HG03060 (cell line): Measurements from ENCODE around the gene ITGB1.
"Not testable (repeated sequence)": the region's sequence is repeated elsewhere in the genome, so short reads cannot be mapped to it uniquely, and the experiment has no call there.

ENCODE experiments used
- ATAC-seq: cut with Tn5 transposase; IDR thresholded peaks from one replicate; pipeline ENCODE4 v1.9.1; 2021; ENCODE audit warnings: low read depth, moderate number of reproducible peaks; ENCODE audit not compliant: unreplicated experiment

Gene ITGB1

DNA sequence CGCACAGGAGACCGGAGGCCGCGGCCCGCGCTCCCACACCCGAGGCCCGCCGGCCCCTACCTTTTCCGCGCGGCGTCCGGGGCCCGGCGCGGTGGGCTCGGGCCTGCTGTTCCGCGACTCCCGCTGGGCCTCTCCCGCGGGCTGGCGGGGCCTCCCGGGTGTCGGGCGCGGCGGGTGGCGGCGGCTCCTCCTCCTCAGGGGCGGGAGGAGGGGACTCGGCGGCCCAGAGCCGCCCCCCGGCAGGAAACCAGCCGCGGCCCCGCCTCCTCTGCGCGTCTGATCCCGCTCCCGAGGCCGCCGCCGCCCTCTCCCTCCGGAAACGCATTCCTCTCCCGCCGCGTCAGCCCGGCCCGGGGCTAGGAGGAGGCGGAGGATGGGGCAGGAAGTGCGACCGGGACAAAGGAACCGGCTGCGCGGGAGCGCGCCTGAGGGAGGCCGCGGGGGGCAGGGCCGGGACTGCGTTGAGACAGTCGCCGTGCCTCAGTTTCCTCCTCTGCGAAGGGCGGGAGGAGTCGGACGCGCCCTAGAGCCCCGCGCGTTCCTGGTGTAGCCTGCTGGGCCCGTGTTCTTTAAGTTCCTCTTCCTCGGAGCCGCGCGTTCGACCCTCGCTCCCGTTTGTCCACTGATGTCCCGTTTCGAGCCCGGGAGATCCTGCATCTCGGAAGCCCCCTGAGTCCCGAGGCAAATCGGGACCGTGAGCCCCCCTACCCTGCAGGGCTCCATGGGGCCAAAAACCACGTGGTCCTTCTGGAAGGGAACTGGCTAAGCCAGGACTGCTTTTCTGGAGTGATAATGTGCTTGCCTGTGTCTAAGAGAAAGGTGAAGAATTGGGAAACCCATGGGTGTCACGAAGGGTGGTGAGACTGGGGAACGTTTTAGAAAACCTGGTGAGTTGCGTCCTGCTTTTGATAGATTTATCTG is at the start of gene ITGB1:
Gene ITGB1 (minus strand): TSS at position 146 of the 921 bp plus-strand sequence. CDS start 22,672 bp downstream, outside the sequence.
- ATAC-seq: no peak

DNA sequence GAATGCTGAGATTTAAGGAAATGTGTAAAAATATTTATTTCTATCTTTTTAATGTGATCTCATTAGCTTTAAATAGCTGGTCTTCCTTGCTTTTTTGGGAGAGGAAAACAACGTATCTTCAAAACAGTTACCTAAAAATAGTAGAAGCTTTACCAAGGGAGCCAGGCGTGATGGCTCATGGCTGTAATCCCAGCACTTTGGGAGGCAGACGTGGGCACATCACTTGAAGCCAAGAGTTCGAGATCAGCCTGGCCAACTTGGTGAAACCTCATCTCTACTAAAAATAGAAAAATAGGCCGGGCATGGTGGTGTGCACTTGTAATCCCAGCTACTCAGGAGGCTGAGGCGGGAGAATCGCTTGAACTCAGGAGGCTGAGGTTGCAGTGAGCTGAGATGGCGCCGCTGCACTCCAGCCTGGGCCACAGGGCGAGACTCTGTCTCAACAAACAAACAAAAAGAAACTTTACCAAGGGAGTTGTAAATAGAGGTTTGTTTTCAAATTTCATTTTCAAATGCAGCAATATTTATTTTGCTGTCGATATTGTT is 48.4 kb upstream of the ITGB1 start:
- ATAC-seq: no peak

DNA sequence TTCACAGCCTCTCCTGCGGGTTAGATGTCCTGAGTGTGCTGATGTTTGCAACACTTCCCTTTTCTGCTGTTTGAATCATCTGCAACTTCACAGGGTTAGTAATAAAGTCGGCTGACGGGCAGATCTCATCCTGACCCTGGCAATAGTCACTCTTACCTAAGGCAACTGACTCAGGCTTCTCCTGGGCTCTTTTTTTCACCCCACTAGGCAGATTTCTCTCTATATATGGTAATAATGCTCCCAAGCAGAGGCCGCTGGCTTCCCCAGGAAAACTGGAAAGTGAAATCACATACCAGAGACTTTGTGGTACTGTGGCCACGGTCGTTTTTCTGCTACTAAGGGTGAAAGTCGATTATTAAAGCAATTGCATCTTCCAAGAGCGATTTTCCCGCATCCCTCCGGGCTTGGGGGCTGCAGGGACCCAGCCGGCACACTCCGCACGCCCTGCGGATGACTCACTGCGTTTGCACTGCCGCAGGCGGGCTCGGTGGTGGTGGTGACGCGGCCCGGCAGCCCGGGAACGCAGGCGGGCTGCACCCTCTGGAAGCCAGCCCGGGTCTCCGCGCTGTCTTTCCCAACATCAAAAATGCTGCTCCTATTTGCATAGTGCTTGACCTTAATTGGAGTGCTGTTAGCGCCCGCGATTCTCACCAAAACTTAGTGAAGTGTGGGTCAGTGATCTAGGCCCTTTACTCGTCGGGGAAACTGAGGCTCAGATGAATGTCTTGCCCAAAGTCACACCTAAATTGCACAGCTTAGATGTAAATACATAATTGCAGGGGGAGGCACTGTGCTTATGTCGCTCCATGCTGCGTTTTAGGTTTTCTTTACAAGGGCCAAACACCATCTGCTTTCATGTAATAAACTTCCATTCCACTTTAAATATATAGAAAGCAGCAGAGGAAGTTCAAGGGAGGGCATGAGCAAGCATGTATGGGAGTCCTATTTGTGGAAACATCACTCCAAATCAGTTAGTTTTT is 47.6 kb upstream of the ITGB1 start:
- ATAC-seq: no peak

DNA sequence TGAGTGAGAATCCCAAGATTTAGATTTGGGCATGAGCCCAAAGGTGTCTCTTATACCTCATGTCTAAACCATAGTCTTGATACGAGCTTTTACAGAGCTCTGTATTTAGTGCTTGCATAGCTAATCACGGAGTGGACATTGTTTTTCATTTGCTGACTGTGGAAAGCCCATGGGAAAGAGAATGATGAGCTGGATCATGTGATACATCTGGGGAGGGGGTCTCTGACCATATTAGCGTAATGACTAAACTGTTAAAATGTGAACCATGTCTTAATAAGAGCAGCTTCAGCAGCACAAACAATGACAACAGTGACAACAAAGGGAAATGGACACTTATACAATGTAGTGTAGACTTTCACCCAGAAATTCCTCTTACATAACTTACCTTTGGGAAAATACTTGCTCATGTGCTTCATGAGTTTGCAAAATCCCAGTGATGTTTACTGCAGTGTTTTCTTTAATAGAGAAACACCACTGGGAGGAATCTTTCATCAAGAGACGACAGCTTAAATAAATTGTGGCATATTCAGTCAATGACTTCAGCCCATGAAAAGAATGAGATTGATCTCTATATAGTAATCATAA is 44.0 kb upstream of the ITGB1 start:
- no peak for ATAC-seq

DNA sequence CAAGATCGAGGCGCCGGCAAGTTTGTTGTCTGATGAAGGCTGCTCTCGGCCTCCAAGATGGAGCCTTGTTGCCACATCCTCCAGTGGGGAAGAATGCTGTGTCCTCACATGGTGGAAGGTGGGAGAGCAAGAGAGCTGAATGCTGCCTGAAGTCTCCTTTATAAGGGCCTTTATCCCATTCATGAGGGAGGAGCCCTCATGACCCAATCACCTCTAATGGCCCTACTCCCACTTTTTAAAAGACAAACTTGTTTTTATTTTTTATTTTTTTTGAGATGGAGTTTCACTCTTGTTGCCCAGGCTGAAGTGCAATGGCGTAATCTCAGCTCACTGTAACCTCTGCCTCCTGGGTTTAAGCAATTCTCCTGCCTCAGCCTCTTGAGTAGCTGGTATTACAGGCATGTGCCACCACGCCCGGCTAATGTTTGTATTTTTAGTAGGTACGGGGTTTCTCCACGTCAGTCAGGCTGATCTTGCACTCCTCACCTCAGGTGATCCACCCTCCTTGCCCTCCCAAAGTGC is 40.1 kb upstream of the ITGB1 start:
- not testable (repeated sequence) for ATAC-seq

DNA sequence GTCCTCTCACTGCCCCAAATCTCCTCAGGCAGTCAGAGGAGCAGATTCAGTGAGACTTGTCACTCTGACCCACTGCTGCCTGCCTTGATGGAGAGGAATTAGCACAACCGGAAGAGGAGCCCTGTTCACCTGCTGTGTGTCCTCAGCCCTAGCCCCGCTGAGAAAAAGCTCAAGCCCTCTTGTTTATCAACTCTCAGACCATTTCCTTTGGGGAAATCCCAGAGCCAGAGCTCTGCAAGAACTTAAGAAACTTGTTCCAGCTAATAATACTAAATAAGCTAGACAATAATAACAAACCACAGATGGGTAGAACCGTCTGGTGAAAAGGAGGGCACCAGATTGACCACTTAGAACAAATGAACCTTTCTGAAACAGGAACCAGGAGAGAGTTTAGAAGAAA is 37.7 kb upstream of the ITGB1 start:
- ATAC-seq: no peak

DNA sequence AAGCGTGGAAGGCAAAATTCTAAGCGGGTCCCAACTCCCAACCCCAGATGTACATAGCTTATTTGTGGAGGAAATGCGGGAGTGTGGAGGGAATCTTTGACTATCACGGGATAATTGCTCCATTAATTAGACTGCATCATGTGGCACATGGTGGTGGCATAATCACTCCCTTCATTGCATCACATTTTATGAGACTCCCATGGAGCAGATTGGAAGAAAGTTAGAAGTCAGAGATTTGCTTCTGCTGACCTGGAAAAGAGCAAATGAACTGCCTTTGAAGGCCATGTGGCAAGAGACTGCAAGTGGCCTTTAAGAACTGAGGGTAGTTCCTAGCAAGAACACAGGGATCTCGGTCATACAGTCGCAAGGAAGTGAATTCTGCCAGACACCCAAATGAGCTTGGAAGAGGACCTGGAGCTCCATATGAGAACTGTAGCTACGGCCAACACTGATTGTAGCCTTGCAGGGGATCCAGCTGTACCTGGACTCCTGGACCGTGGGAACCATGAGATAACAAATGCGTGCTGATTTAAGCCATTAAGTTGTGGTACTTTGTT is 37.1 kb upstream of the ITGB1 start:
- ATAC-seq: no peak

DNA sequence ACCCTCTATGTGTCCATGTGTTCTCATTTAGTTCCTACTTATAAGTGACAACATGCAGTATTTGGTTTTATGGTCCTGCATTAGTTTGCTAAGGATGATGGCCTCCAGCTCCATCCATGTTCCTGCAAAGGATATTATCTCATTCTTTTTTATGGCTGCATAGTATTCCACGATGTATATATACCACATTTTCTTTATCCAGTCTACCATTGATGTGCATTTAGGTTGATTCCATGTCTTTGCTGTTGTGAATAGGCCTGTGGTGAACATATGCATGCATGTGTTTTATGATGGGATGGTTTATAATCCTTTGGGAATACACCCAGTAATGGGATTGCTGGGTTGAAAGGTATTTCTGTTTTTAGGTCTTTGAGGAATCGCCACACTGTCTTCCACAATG is 36.6 kb upstream of the ITGB1 start:
- not testable (repeated sequence) for ATAC-seq

DNA sequence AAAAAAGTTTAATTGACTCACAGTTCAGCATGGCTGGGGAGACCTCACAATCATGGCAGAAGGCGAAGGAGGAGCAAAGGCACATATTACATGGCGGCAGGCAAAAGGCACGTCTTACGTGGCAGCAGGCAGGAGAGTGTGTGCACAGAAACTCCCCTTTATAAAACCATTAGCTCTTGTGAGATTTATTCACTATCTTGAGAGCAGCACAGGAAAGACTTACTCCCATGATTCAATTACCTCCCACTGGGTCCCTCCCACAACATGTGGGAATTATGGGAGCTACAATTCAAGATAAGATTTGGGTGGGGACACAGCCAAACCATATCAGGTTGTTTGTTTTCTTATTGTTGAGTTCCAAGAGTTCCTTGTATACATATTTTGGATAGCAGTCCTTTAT is 34.3 kb upstream of the ITGB1 start:
- not testable (repeated sequence) for ATAC-seq

DNA sequence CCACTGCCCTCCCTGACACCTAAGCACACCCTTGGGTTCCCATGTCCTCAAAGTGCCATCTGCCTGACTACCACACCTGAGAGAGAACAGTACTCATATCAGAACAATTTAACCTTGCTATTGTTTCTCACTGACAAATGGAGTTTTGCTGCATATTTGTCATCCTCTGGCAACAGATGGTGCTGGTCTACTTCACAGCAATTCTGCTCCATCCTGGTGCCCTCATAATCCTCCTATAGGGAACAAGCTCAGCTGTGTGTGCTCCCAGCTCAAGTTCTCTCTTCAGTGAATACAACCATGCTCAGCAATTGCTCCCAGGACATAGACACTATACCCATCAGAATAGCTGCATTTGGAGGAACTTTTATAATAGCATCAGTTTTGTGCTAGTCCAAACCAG is 32.8 kb upstream of the ITGB1 start:
- ATAC-seq: no peak

DNA sequence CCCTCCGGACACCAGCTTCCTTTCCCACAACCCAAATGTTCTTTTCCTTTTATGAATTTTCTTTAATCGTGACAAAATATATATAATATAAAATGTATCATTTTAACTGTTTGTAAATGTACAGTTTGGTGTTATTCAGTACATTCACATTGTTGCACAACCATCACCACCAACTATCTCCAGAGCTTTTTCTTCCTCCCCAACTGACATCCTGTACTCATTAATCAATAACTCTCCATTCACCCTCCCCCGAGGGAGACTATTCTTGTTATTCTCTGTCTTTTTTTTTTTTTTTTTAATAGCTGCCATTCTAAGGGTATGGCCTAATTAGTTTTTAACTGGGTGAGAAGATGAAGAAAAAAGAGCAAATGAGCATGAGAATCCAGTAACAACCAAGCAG is 30.6 kb upstream of the ITGB1 start:
- no peak for ATAC-seq

DNA sequence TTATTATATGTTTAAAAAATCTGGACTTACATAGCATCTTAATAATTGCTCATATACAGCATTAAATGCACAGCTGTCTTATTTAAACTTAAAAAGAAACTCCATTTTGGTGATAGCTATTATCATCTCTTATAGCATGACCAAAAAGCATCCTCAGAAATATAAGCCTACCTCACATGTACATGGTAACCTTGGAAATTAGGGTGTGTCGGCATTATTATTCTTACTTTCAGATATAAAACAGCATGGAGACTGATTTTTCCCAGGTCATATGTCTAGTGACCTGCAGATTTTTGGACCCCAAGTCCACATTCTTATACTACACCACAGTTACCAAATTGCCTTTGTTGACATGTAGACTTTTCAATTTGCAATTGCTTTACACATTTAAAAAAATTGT is 29.1 kb upstream of the ITGB1 start:
- ATAC-seq: no peak

DNA sequence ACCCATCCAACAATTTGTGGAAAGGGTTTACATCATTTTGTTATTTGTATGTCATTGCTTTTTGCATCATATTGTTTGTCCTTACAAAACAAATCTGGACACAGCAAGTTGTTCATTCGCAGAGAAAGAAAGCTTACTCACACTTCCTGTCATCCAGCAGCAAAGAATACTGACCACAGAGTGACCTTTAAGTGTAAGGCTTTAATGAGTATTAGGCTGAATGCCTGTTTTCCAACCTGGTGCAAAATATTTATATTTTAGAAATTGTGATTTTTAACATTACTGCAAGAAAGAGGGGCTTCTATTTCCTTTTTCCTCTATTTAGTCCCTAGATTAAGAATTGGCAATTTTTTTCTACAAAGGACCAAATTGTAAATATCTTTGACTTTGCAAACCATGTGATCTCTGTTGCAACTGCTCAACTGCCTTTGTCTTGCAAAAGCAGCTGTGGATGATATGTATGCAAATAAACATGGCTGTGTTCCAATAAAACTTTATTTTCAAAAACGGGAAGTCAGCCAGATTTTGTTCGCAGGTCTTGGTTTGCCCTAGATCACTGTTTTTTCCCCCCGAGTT is 27.8 kb upstream of the ITGB1 start:
- no peak for ATAC-seq

DNA sequence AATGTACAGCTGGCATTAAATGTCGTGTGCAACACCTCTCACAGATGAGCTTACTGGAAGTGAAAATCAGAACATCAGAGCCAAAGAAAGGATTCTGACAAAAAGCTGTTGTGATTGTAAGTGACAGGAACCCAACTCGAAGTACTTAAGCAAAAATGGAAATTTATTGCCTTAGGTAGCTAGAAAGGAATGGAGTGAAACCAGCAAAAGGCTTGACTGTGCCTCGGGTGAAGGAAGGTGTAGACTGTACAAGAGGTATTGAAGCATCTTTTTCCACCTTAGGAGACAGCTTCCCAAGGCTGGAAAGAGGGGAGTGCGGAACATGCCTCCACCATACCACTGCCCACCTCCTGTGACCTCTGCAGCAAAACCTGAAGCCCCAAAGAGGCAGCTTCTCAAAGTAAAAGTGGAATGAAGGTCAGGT is 27.3 kb upstream of the ITGB1 start:
- ATAC-seq: no peak

DNA sequence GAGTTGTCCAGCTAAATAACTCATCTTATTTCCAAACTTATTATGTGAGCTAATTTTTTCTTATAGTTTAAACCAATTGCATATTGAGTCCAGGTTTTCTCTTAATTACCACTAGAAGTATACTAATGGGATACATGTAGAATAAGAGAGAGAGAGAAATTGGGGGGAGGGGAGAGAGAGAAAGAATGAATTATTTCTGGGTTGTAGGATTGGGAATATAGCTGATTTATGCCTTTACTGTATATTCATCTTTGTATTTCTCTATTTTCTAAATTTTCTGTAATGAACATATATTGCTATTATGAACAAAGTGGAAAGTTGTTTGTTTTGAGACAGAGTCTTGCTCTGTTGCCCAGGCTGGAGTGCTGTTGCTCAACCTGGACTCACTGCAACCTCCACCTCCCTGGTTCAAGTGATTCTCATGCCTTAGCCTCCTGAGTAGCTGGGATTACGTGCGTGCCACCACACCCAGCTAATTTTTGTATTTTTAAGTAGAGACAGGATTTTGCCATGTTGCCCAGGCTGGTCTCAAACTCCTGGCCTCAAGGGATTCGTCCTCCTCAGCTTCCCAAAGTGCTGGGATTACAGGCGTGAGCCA is 26.1 kb upstream of the ITGB1 start:
- no peak for ATAC-seq

DNA sequence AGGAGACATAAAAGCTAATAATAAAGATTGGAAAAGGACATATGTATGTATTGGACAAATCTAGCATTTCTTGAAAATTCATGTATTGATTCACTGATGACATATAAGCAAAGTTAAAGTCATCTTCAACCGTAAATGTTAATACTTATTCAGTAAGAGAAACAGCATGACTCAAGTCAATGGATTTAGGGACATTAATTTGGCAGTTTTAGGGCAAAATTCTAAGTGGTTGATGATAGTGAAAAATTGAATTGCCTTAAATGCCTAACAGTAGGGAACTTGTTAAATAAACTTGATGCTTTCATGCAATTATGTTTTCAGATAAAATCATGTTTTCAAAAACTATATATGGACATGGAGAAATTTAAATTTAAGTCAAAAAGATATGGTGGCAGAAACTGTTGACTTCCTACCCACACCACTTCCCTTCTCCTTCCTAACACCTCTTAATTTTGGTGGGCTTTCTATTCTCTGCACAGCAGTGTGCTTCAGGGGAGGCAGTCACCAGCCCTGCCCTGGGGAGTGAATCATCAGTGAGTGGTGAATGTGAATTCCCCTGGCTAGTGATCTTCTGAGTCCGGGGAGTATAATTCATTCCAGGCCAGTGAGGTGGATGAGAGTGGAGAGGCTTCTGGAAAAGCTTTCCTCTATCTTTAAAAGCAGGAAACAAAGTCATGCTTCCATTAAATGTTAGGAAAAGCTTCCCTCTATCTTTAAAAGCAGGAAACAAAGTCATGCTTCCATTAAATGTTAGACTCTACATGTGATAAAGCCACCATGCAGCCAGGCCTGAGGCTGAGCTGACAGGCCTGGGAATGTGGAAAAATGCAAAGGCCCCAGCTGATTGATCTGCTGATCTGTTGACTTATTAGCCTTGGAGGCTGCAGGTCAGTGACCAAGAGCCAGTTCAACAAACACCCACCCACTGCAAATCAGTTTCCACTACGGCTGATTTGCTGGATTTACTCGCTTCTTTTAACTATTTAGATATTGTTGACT is 25.2 kb upstream of the ITGB1 start:
- ATAC-seq: no peak

DNA sequence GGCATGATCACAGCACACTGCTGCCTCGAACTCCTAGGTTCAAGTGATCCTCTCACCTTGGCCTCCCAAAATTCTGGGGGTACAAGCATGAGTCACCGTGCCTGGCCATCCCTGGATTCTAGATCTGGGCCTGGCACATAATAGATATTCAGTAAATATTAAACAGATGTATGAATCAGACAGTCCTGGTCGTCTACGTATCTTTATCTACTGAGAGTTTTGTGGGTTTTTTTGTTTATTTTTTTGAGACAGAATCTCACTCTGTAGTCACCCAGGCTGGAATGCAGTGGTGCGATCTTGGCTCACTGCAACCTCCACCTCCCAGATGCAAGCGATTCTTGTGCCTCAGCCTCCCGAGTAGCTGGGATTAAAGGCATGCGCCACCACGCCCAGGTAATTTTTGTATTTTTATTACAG is 24.3 kb upstream of the ITGB1 start:
- no peak for ATAC-seq

DNA sequence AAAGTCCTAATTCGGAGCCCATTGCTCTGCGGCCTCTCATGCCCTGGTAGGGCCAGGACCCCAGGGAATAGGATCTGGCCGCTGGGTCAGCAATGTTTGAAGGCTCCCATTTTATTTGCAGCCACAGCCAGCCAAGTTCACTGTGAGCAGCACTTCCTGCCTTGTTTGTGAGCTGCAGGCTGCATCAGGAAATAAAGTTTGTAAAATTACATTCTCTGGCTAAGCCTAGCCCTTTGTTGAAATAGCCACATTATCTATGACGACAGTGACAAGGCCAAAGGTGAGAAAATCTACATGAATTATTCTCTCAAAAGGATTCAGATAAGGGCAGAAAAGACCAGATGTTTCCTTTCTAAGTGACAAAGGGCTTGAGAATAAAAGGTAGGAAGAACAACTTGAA is 23.7 kb upstream of the ITGB1 start:
- ATAC-seq: no peak
